ENCODE measurements around the gene LIN28A. TPM values are rescaled to one million over a fixed set of nuclear protein-coding genes. Genes with fewer than 3 reads are reported as not detected.
A peak's percentile ranks its signal among the peaks of the same experiment; 100 is the strongest.

LIN28A gene
- total RNA-seq, 1 donor from 2014 or later: not detected

DNA sequence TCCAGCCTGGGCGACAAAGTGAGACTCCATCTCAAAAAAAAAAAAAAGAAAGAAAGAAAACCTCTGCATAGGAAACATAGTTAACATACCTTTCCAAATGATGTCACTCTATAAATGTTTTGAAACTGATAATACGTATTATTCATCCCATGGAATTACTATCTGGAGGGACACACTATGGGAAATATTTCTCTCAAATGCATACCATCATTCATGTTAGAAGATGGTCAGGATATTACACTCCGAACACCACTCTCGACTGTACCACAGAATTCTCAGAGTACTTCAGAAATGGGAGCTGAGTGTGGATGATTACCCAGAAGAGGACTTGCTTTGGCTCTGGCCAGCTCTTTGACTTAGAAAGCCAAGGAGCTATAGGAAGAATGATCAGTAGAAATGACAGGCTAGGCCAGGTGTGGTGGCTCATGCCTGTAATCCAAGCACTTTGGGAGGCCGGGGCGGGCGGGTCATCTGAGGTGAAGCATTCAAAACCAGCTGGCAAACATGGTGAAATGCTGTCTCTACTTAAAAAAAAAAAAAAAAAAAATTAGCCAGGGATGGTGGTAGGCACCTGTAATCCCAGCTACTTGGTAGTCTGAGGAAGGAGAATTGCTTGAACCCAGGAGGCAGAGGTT, 5.2 kb upstream of the LIN28A start:
- Histone ChIP-seq H3K4me3 (ENCODE audit: low read depth, low read length) (no peak overlapping the region), H3K36me3 (ENCODE audit: control insufficient read depth, insufficient read depth, low read length) (no peaks in the 10 kb centered on the region), H3K27me3 (ENCODE audit: control insufficient read depth, insufficient read depth, low read length) (peaks cover 8% of the 10 kb centered on the region)
- DNase-seq (ENCODE audit: low read depth) (peak; percentile 25), FAIRE-seq (no peak)
- TF ChIP-seq, protein P1, sequence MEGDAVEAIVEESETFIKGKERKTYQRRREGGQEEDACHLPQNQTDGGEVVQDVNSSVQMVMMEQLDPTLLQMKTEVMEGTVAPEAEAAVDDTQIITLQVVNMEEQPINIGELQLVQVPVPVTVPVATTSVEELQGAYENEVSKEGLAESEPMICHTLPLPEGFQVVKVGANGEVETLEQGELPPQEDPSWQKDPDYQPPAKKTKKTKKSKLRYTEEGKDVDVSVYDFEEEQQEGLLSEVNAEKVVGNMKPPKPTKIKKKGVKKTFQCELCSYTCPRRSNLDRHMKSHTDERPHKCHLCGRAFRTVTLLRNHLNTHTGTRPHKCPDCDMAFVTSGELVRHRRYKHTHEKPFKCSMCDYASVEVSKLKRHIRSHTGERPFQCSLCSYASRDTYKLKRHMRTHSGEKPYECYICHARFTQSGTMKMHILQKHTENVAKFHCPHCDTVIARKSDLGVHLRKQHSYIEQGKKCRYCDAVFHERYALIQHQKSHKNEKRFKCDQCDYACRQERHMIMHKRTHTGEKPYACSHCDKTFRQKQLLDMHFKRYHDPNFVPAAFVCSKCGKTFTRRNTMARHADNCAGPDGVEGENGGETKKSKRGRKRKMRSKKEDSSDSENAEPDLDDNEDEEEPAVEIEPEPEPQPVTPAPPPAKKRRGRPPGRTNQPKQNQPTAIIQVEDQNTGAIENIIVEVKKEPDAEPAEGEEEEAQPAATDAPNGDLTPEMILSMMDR (IDR thresholded peaks at IDR 0.05; ENCODE audit: insufficient read depth, low read length, severe bottlenecking): no peak

DNA sequence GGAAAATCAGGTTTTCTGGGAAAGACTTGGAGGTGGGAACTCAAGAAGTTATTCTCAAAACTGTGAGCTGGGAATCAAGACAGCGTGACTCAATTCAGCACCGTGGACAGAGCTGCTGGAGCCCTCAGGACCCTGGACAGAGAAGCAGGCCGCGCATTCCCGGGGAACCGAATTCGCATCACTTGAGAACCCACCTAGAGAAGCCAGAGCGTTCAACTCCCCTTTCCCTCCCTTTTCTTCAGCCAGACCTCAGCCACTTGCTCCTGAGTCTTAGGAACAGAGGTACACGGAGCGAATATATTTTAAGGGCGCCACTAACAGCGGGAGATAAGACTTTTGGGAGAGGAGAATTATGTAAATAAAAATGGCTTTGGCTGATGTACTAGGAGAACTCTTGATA, 2.0 kb upstream of the LIN28A start:
- FAIRE-seq (no peak), DNase-seq (ENCODE audit: low read depth) (peak; percentile 50)
- no peaks in the 10 kb centered on the region for H3K36me3 ChIP-seq (ENCODE audit: control insufficient read depth, insufficient read depth, low read length)
- TF ChIP-seq, protein P1 (IDR thresholded peaks at IDR 0.05; ENCODE audit: insufficient read depth, low read length, severe bottlenecking): no peak
- peaks cover 34% of the 10 kb centered on the region for H3K27me3 ChIP-seq (ENCODE audit: control insufficient read depth, insufficient read depth, low read length)
- H3K4me3 ChIP-seq (ENCODE audit: low read depth, low read length): no peak overlapping the region

DNA sequence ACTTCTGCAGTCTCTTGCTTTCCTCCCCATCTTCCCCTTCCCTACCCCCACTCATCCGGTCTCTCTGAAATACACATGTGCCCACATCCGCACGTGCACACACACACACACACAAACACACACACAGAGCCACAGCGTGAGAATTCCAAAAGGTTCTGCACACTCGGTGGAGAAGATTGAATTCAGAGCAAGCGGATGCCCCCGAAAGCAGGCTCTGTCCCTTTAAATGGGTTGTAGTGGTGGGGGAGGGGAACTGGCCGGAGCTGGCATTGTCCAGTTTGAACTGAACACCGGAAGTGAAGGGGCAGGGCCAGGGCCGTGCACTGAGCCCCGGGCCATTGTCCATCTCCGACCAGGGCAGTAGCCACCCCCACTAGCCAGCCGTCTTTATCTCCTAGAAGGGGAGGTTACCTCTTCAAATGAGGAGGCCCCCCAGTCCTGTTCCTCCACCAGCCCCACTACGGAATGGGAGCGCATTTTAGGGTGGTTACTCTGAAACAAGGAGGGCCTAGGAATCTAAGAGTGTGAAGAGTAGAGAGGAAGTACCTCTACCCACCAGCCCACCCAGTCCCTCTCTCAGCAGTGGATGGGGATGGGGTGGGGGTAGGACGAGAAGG, 1.3 kb upstream of the LIN28A start:
- Histone ChIP-seq H3K36me3 (ENCODE audit: control insufficient read depth, insufficient read depth, low read length) (no peaks in the 10 kb centered on the region), H3K4me3 (ENCODE audit: low read depth, low read length) (no peak overlapping the region), H3K27me3 (ENCODE audit: control insufficient read depth, insufficient read depth, low read length) (peaks cover 34% of the 10 kb centered on the region)
- FAIRE-seq (no peak), DNase-seq (ENCODE audit: low read depth) (no peak)
- TF ChIP-seq, protein P1 (IDR thresholded peaks at IDR 0.05; ENCODE audit: insufficient read depth, low read length, severe bottlenecking): no peak

DNA sequence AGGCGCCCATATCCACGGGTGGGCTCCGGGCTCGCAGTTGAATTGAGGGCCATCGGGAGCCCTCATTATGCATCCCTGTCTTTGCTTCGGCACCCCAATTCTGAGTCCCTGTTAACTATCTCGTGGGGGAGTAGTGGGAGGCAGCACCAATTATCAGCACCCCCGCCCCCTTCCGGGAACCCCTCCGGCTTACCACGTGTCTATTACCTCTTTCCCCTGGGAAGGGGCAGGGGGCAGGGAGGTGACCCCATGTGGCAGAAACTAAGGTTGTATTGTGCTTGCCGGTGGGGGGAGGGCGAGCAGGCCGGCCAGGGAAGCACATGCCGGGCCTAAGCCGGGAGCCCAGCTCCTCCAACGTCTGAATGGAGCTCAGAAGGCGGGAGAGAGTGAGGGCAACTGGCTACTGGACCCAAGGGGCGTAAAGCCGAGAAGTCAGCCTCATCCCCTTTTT, 1.0 kb downstream of the LIN28A start:
- H3K27me3 ChIP-seq (ENCODE audit: control insufficient read depth, insufficient read depth, low read length): peaks cover 43% of the 10 kb centered on the region
- no peaks in the 10 kb centered on the region for H3K36me3 ChIP-seq (ENCODE audit: control insufficient read depth, insufficient read depth, low read length)
- DNase-seq (ENCODE audit: low read depth) (no peak), FAIRE-seq (no peak)
- TF ChIP-seq, protein P1 (IDR thresholded peaks at IDR 0.05; ENCODE audit: insufficient read depth, low read length, severe bottlenecking): no peak
- H3K4me3 ChIP-seq (ENCODE audit: low read depth, low read length): no peak overlapping the region

DNA sequence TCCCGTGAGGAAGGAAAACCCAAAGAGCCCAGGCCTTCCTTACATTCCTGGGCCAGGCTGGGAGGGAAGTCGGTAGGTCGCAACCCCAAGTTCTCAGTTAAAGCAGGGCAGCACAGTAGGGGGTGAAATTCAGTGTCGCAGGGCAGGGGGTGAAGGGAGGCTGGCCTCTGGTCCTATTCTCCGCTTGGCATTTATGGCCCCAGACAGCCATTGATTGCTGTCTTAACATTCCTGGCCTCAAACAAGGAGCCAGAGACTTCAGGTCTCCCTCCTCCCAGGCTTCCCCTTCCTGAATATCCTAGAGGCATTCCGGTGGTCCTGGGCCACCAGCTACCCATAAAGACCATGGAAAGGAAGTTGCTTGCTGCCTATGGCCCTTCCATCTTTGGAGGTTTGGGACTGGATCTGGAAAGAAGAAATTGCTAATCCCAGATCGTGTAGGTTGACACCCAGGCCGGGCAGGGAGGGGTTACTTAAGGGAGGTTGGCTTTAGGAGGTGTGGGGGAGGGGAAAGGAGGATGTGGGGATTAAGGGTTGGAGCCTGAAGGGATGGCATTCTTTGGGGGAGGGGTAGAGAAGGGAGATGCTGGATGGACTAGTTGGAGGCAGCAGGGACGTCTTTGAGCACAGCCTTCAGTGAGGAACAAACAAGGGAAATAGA, 1.7 kb downstream of the LIN28A start:
- H3K4me3 ChIP-seq (ENCODE audit: low read depth, low read length): no peak overlapping the region
- peaks cover 43% of the 10 kb centered on the region for H3K27me3 ChIP-seq (ENCODE audit: control insufficient read depth, insufficient read depth, low read length)
- no peak for FAIRE-seq
- no peak for DNase-seq (ENCODE audit: low read depth)
- no peaks in the 10 kb centered on the region for H3K36me3 ChIP-seq (ENCODE audit: control insufficient read depth, insufficient read depth, low read length)
- TF ChIP-seq, protein P1 (IDR thresholded peaks at IDR 0.05; ENCODE audit: insufficient read depth, low read length, severe bottlenecking): no peak

All from bronchial epithelial cell (primary cell).